IPS-15b (cell line): Measurements from ENCODE around the gene MYO15A.

ENCODE experiments used
- H3K27me3 ChIP-seq: one replicate; pipeline ENCODE4 v1.6.1; 2013; ENCODE audit warnings: low read length; ENCODE audit not compliant: control insufficient read depth, insufficient read depth
- H3K36me3 ChIP-seq: one replicate; pipeline ENCODE4 v1.6.1; 2013; ENCODE audit warnings: low read length; ENCODE audit not compliant: control insufficient read depth, insufficient read depth
- H3K4me1 ChIP-seq: one replicate; pipeline ENCODE4 v1.6.1; 2013; ENCODE audit warnings: mild to moderate bottlenecking, low read length; ENCODE audit not compliant: control insufficient read depth, insufficient read depth
- H3K4me3 ChIP-seq: one replicate; pipeline ENCODE4 v1.5.1; 2013; ENCODE audit warnings: low read depth, low read length
- H3K9ac ChIP-seq: one replicate; pipeline ENCODE4 v1.6.1; 2013; ENCODE audit warnings: low read depth, mild to moderate bottlenecking, low read length
- H3K9me3 ChIP-seq: one replicate; pipeline ENCODE4 v1.6.1; 2013; ENCODE audit warnings: mild to moderate bottlenecking, low read length; ENCODE audit not compliant: control insufficient read depth, insufficient read depth

The MYO15A gene

DNA sequence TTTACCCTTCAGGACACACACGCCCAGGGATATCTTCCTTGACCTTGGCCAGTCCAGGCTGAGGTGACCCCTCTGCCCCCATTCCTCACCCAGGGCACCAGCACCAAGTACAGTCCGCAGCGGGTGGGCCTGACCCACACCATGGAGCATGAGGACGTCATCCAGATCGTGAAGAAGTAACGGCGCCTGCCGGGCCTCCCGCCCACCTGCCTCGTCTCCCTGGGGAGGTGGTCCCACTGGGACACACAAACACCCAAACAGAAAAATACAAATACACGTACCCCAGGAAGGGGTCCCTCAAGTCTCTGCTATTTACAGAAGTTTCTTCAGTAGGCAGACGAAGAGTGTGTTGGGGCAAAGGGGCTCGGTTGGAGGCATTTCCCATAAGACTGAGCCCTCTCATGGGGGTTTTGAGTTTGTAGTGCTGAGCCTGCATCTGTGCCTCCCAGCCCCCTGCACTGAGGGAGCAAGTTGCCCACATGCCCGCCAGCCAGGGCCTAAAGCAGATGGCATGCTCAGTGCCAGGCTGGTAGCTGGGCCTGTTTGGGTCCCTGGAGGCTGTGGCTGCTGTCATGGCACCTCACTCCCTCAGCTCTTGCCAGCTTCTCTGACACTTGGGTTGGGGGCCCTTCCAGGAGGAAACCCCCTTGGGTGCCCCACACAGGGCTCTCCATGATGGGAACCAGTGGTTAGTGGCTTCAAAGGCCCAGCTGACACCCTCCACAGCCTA is 1.3 kb upstream of the MYO15A start:
- no peaks in the 10 kb centered on the region for H3K4me1 ChIP-seq
- H3K4me3 ChIP-seq: no peak overlapping the region
- peaks cover 25% of the 10 kb centered on the region for H3K36me3 ChIP-seq
- H3K27me3 ChIP-seq: no peaks in the 10 kb centered on the region
- no peak overlapping the region for H3K9ac ChIP-seq
- no peaks in the 10 kb centered on the region for H3K9me3 ChIP-seq

DNA sequence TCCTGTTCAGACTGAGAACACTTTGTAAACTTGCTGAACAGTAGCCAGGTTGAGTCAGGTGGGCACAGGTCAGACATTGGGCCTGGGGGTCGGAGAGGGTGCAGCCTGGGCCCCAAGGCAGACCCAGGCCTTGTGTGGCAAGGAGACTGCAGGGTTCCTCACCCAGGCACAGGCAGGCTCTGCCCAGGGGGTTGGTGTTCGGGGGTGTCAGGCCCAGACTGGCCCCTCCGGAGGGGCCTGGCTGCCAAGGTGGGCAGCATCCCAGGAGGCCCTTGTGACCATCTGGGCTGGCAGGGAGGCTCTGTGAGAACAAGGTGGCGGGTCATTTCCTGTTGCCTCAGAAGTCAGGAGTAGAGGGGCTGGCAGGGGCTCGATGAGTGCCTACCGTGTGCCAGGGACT is 585 bp upstream of the MYO15A start:
- Histone ChIP-seq H3K4me3 (no peak overlapping the region), H3K9me3 (no peaks in the 10 kb centered on the region), H3K4me1 (no peaks in the 10 kb centered on the region), H3K36me3 (peaks cover 25% of the 10 kb centered on the region), H3K27me3 (no peaks in the 10 kb centered on the region), H3K9ac (no peak overlapping the region)

DNA sequence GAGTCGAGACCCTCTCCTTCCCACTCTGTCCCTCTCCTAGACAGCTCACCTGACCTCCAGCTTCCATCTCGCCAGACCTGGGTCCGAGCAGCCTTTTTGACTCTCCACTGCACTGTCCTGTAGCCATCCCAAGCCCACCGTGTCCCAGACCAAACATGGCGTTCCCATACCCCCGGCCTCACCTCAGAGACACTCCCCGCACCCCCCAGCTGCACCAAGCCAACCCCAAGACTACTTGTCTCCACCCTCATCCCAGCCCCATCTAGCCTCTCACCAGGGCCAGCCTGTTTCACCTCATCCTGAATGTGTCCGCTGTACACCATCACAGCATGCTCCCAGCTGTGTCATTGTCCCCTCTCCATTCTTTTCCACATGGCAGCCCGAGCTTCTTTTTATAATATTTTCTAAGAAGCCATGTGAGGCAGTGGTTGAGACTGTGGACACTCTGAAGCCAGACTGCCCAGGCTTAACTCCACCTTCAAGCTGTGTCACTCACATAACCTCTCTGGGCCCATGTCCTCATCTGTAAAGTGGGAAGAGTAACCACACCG is 1.5 kb downstream of the MYO15A start:
- H3K4me3 ChIP-seq: no peak overlapping the region

DNA sequence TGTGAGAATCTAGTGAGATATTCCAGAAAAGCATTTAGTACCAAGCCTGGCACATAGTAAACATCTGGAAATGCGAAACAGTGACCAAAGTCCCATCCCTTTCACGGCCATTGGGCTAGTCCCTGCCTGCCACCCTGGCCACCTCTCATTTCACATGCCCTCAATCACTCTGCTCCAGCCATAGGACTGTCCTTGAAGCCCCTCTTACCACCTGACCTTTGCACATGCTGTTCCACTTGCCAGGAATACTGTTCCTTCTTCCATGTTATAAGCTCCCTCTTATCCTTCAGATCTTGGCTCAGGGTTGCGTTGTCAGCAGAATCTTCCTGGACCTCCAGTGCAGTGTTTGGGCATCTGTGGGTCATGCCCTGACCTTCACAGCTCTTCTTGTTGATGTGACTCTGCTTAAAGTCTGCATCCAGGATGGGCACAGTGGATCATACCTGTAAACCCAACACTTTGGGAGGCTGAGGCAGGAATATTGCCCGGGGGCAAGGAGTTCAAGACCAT is 2.1 kb downstream of the MYO15A start:
- Histone ChIP-seq H3K36me3 (peaks cover 10% of the 10 kb centered on the region), H3K27me3 (no peaks in the 10 kb centered on the region), H3K4me3 (no peak overlapping the region), H3K9ac (no peak overlapping the region), H3K4me1 (no peaks in the 10 kb centered on the region), H3K9me3 (no peaks in the 10 kb centered on the region)

More for the DNA sequence above, 1.5 kb downstream of the MYO15A start:
- Histone ChIP-seq H3K4me1 (no peaks in the 10 kb centered on the region), H3K27me3 (no peaks in the 10 kb centered on the region), H3K36me3 (peaks cover 16% of the 10 kb centered on the region), H3K9me3 (no peaks in the 10 kb centered on the region), H3K9ac (no peak overlapping the region)

DNA sequence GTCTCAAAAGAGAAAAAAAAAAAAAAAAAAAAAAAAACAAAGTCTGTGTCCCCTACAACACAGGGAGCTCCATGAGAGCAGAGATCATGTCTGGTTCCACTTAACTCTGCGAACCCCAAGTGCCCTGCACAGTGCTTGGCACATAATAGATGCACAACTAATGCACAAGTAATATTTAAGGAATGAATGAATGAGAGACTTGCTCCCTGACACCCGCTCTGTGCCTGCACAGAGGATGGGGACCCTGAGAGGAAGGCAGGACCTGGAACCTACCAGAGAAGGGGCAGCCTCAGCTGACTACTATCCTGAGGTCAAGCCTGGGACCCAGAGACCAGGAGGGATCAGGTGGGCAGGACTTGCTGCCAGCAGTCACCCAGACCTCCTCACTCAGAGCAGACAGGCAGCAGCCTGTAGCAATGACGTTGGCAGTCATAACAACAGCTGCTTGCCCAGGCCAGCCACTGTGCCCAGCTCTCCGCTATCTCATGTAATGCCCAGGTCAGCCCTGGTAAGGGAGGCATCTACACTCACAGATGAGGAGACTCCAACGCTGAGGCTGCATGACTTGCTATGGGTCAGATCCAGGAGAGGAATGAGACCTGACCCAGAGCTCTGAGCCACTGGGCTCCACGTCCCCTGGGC is 2.9 kb downstream of the MYO15A start:
- H3K27me3 ChIP-seq: no peaks in the 10 kb centered on the region
- H3K4me1 ChIP-seq: no peaks in the 10 kb centered on the region
- H3K36me3 ChIP-seq: peaks cover 4% of the 10 kb centered on the region
- H3K4me3 ChIP-seq: no peak overlapping the region
- H3K9ac ChIP-seq: no peak overlapping the region
- H3K9me3 ChIP-seq: no peaks in the 10 kb centered on the region

DNA sequence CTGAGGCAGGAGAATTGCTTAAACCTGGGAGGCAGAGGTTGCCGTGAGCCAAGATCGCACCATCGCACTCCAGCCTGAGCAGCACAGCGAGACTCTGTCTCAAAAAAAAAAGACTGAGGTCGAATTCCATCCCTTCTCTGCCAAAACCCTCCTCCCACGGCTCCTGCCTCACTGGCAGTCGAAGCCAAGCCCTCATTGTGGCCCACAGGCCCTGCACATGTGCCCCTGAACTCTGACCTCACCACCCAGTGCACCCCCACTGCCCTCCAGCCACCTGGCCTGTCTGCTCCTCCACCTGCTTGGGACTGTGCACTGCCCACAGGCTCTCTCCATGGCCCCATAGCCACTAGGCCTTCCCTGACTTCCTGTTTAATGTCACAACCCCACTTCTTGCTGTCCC is 7.0 kb downstream of the MYO15A start:
- Histone ChIP-seq H3K9me3 (peaks cover 2% of the 10 kb centered on the region), H3K9ac (no peak overlapping the region), H3K4me1 (no peaks in the 10 kb centered on the region)

DNA sequence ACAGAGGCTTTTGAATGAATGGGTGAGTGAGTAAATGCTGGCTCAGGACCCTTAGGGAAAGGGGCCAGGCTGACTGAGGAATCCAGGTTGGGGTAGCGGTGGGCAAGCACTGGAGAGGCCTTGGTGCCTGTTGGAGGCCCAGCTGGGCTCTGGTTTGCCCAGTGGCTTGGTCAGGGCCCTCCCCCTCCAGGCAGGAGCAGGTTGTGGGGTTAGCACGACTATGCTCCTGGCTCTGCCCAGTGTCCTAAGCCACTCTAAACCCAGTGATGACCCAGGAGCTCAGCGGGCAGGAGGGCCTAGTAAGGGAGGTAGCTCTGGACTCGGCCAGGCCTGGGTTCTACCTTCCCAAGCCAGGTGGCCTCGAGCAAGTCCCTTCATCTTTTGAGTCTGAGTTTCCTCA is 7.5 kb downstream of the MYO15A start:
- Histone ChIP-seq H3K4me1 (no peaks in the 10 kb centered on the region), H3K4me3 (no peak overlapping the region), H3K27me3 (no peaks in the 10 kb centered on the region), H3K9me3 (peaks cover 2% of the 10 kb centered on the region), H3K9ac (no peak overlapping the region), H3K36me3 (no peaks in the 10 kb centered on the region)

More for the DNA sequence above, 7.0 kb downstream of the MYO15A start:
- no peaks in the 10 kb centered on the region for H3K27me3 ChIP-seq
- no peak overlapping the region for H3K4me3 ChIP-seq
- no peaks in the 10 kb centered on the region for H3K36me3 ChIP-seq

DNA sequence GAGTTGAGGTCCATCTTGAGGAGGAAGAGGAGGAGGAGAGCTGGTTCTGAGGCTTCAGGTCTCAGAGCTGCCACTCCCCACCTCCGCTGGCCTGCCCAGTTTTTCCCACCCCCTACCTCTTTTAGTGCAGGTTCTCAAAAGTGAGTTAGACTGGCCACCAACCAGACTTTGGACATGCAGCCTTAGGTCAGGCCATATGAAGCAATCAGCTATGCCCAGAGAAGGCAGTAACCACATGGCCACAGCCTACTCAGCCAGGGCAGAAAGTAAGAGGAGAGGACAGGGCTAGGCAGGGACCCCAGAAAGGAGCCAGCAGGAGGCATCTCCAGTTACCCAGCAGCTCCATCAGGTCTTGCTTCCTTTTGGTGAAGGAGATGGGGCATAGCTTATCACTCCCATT is 9.0 kb downstream of the MYO15A start:
- Histone ChIP-seq H3K9ac (no peak overlapping the region), H3K27me3 (no peaks in the 10 kb centered on the region), H3K36me3 (no peaks in the 10 kb centered on the region), H3K9me3 (peaks cover 2% of the 10 kb centered on the region), H3K4me3 (no peak overlapping the region), H3K4me1 (no peaks in the 10 kb centered on the region)

DNA sequence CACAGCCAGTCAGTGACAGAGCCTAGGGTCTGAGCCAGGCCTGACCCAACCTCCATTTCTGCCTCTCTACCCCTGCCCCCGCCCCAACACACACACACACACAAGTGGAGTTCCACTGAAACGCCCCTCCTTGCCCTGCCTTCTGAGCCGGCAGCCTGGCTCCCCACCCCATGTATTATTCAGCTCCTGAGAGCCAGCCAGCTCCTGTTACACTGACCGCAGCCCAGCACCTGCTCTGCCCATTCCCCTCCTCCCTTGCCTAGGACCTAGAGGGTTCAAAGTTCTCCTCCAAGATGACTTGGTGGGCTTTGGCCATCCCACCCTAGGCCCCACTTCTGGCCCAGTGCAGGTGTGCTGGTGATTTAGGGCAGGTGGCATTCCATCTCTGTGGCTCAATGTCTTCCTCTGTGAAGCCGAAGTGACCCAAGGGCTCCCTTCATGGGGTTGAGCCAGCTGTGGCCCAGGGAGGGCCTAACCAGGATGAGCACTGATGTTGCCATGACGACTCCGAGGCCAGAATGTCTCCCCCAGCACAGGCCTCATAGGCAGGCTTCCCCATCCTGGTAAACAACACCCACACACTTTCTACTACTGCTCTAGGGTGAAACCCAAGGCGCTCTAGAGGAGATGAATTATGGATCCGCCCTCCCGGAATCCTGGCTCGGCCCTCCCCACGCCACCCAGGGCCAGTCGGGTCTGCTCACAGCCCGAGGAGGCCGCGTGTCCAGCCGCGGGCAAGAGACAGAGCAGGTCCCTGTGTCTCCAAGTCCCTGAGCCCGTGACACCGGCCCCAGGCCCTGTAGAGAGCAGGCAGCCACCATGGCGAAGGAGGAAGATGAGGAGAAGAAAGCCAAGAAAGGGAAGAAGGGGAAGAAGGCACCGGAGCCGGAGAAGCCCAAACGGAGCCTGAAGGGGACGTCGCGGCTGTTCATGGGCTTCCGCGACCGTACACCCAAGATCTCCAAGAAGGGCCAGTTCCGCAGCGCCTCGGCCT is 9.7 kb downstream of the MYO15A start:
- H3K4me3 ChIP-seq: no peak overlapping the region
- H3K9me3 ChIP-seq: peaks cover 2% of the 10 kb centered on the region
- no peaks in the 10 kb centered on the region for H3K36me3 ChIP-seq
- H3K27me3 ChIP-seq: no peaks in the 10 kb centered on the region
- no peak overlapping the region for H3K9ac ChIP-seq
- H3K4me1 ChIP-seq: no peaks in the 10 kb centered on the region

DNA sequence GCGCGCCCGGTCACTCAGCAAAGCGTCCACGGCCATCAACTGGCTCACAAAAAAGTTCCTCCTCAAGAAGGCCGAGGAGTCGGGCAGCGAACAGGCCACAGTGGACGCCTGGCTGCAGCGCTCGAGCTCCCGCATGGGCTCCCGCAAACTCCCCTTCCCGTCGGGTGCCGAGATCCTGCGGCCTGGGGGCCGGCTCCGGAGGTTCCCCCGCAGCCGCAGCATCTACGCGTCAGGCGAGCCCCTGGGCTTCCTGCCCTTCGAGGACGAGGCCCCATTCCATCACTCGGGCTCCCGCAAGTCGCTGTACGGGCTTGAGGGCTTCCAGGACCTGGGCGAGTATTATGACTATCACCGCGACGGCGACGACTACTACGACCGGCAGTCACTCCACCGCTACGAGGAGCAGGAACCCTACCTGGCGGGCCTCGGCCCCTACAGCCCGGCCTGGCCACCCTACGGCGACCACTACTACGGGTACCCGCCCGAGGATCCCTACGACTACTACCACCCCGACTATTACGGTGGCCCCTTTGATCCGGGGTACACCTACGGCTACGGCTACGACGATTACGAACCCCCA is 10.7 kb downstream of the MYO15A start:
- Histone ChIP-seq H3K4me3 (no peak overlapping the region), H3K27me3 (no peaks in the 10 kb centered on the region), H3K36me3 (no peaks in the 10 kb centered on the region), H3K9ac (no peak overlapping the region), H3K9me3 (peaks cover 2% of the 10 kb centered on the region), H3K4me1 (no peaks in the 10 kb centered on the region)

DNA sequence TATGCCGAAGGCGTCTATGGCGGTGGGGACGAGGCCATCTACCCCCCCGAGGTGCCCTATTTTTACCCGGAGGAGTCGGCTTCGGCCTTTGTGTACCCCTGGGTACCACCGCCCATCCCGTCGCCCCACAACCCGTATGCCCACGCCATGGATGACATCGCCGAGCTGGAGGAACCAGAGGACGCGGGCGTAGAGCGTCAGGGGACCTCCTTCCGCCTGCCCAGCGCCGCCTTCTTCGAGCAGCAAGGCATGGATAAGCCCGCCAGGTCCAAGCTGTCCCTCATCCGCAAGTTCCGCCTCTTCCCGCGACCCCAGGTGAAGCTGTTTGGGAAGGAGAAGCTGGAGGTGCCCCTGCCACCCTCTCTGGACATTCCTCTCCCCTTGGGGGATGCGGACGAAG is 11.4 kb downstream of the MYO15A start:
- H3K4me3 ChIP-seq: no peak overlapping the region

More for the DNA sequence above, 11.4 kb downstream of the MYO15A start:
- Histone ChIP-seq H3K4me1 (no peaks in the 10 kb centered on the region), H3K9me3 (peaks cover 2% of the 10 kb centered on the region), H3K27me3 (no peaks in the 10 kb centered on the region), H3K36me3 (no peaks in the 10 kb centered on the region), H3K9ac (no peak overlapping the region)
